Measurements from ENCODE around the gene MATN1.

MATN1 gene

DNA sequence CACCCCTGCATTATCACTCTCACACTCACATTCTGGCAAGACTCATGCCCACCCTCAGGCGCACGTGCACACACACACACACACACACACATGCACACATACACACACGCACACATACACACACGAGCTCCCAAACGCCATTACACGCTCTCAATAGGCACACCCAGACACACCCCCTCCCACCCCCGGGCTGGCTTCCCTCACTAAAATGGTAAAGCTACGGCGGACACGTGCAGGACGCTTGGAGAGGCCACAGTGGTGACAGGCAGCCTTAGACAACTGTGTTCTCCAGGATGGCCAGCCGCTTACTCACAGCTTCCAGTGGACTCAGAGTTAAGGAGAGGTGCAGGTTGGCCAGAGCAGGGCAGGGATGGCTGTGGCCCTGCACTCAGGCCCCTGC lies 10.1 kb downstream of the MATN1 start:
- no peak for TF ChIP-seq CTCF (IDR thresholded peaks at IDR 0.05)

GRCh38 chr1:30712583-30712982 lies 10.8 kb downstream of the MATN1 start:
- H3K27me3 ChIP-seq = peaks cover 57% of the 10 kb centered on the region
- TF ChIP-seq CTCF (IDR thresholded peaks at IDR 0.05) = no peak
- H3K27ac ChIP-seq = no peak overlapping the region
- no peak overlapping the region for H3K4me3 ChIP-seq (ENCODE audit: low read depth in 1 of 2, low read length in 1 of 2)
- no peaks in the 10 kb centered on the region for H3K36me3 ChIP-seq
- peaks cover 0 to 1% of the 10 kb centered on the region in 2 experiments for H3K4me1 ChIP-seq (ENCODE audit: control insufficient read depth in 1 of 2, insufficient read depth in 1 of 2, low read depth in 1 of 2, low read length in 1 of 2)
- no peaks in the 10 kb centered on the region for H3K9me3 ChIP-seq

More for the DNA sequence above, 10.1 kb downstream of the MATN1 start:
- Histone ChIP-seq H3K27me3 (peaks cover 50% of the 10 kb centered on the region), H3K27ac (no peak overlapping the region), H3K36me3 (no peaks in the 10 kb centered on the region), H3K9me3 (no peaks in the 10 kb centered on the region), H3K4me3 (ENCODE audit: low read depth in 1 of 2, low read length in 1 of 2) (no peak overlapping the region), H3K4me1 (ENCODE audit: control insufficient read depth in 1 of 2, insufficient read depth in 1 of 2, low read depth in 1 of 2, low read length in 1 of 2) (peaks cover 0 to 7% of the 10 kb centered on the region in 2 experiments)

- H3K27me3 ChIP-seq = peaks cover 78% of the 10 kb centered on the region
- no peaks in the 10 kb centered on the region for H3K4me1 ChIP-seq (ENCODE audit: control insufficient read depth in 1 of 2, insufficient read depth in 1 of 2, low read depth in 1 of 2, low read length in 1 of 2)
- no peak overlapping the region for H3K27ac ChIP-seq
- no peaks in the 10 kb centered on the region for H3K36me3 ChIP-seq
- no peak for TF ChIP-seq CTCF (IDR thresholded peaks at IDR 0.05)
- no peaks in the 10 kb centered on the region for H3K9me3 ChIP-seq
- no peak overlapping the region for H3K4me3 ChIP-seq (ENCODE audit: low read depth in 1 of 2, low read length in 1 of 2)
These were observed 13.0 kb downstream of the MATN1 start for GRCh38 chr1:30710407-30710806.

GRCh38 chr1:30708361-30708728 lies 15.0 kb downstream of the MATN1 start:
- no peak for TF ChIP-seq CTCF (IDR thresholded peaks at IDR 0.05)
- no peak overlapping the region for H3K27ac ChIP-seq
- no peak overlapping the region for H3K4me3 ChIP-seq (ENCODE audit: low read depth in 1 of 2, low read length in 1 of 2)

GRCh38 chr1:30707412-30708360 lies 15.7 kb downstream of the MATN1 start:
- peaks cover 74% of the 10 kb centered on the region for H3K27me3 ChIP-seq
- TF ChIP-seq CTCF (IDR thresholded peaks at IDR 0.05) = peak; percentile 49
- H3K4me1 ChIP-seq (ENCODE audit: control insufficient read depth in 1 of 2, insufficient read depth in 1 of 2, low read depth in 1 of 2, low read length in 1 of 2) = no peaks in the 10 kb centered on the region

More at GRCh38 chr1:30708361-30708728, 15.0 kb downstream of the MATN1 start:
- H3K9me3 ChIP-seq = no peaks in the 10 kb centered on the region
- H3K36me3 ChIP-seq = no peaks in the 10 kb centered on the region
- H3K27me3 ChIP-seq = peaks cover 76% of the 10 kb centered on the region
- H3K4me1 ChIP-seq (ENCODE audit: control insufficient read depth in 1 of 2, insufficient read depth in 1 of 2, low read depth in 1 of 2, low read length in 1 of 2) = no peaks in the 10 kb centered on the region

More at GRCh38 chr1:30707412-30708360, 15.7 kb downstream of the MATN1 start:
- no peaks in the 10 kb centered on the region for H3K9me3 ChIP-seq
- no peak overlapping the region for H3K27ac ChIP-seq
- H3K4me3 ChIP-seq (ENCODE audit: low read depth in 1 of 2, low read length in 1 of 2) = no peak overlapping the region
- no peaks in the 10 kb centered on the region for H3K36me3 ChIP-seq
